GM18867 (cell line): ENCODE measurements around the gene NALCN.

Source experiments
- ATAC-seq: cut with Tn5 transposase; IDR thresholded peaks from one replicate; pipeline ENCODE4 v1.9.1; 2021; ENCODE audit warnings: mild to moderate bottlenecking, moderate library complexity; ENCODE audit not compliant: unreplicated experiment

NALCN gene

DNA sequence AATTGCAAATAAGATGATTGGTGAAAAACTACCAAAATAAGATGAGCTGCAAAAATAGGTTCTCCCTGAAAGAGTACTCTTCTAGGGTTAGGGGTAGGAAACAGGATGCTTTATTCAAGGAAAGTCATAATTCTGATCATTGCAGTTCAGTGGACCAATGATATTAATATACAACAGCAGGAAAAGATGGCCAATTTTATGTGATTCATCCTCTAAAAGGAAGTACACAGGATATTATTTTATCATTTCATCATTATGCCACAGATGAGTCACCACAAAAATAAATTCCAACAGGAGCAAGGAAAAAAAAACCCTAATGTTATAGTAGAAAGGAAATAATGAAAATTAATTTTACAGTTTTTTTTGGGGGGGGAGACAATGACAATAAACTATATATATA, 205.0 kb downstream of the NALCN start:
- ATAC-seq: no peak

DNA sequence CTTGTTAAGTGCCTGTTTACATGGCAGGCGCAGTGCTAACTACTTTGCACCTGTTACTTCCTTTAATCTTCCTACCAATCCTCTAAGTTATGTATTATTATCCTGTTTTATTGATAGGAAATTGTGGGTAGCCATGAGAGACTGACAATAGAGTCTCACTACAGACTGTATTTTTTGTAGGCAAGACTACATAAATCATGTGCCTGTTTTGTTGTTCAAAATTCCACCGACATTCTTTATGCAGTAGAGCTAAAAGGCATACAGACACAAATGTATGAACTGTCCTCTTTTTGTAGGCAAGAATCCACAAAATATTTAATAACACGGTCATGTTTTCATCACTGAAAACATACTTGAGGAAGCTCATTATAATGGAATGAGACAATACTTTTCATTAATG, 205.5 kb downstream of the NALCN start:
- ATAC-seq: no peak

DNA sequence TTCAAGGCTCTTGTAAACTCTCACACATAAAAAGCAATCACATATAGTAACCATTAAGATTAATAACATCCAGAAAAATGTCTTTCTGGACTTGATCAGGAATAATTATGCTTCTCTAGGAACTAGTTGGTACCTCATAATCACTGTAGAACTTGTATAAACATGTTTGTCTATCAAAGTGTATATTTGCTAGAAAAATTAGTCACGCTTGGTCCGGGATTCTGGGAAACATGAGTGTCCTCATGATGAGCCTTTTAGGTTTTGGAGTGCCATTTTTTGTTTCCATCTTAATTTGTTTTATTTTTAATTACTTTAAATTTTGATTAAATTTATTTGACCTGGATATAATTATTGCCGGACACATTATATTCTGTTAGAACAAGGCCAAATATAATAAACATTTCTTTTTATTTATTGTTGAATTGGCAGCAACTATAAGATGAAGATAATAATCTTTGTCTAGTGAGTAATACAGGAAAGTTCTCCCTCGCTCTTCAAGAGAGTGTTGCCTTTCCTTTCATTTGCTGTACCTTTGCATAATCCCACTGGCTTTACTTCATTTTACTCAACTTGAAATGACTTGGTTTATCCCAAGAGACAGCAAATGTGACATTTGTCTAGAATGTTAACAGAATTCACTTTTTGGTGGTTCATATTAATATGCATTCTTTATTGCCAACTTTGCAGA, 207.0 kb downstream of the NALCN start:
- ATAC-seq: no peak

DNA sequence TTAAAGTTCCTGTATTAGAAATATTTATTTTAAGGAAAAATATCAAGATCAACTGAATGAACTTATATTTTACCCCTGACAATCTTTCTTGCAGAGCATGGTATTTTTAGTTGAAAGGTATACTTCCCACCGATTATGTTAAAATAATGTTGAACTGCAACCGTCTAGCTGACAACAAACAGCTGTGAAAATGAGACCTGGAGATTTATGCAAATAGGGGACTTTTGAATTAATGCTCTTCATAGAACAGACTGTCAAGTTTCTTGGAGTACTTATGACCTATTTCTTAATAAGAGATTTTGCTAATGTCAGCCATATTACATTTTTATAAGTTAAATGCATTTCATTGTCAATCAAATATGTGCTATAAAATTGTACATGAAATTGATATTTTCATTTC, 210.9 kb downstream of the NALCN start:
- no peak for ATAC-seq

DNA sequence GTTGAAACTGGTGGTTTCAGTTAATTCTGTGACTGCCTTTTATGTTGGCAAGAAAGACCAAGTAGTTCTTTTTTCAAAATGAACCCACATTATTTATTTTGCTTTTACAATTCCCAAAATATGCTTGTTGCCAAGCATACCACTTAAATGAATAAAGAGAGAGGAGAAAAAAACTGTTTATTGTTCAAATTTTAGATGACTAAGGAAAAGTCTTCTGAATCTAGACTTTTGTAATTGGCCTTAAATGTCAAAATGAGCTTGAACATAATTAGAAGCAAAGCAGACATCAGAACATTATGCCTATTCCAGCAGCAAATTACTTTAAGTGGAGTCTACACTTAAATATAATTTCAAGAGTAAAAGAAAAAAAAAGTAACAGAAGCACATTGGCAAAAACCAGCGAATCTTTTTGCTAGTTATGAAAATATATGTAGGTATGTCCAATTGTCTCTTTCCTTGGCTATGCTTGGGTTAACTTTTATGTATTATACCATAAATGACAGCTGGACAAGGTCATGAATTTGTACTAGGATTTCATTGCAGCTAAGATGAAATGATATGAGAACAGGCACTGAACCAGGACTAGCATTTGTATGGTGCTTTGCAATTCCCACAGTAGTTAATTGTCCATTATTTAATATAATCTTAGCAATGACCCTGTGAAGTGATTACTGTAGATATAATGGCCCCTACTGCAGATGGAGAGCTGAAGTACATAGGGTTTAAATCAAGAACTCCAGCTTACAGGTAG, 211.9 kb downstream of the NALCN start:
- ATAC-seq: no peak

DNA sequence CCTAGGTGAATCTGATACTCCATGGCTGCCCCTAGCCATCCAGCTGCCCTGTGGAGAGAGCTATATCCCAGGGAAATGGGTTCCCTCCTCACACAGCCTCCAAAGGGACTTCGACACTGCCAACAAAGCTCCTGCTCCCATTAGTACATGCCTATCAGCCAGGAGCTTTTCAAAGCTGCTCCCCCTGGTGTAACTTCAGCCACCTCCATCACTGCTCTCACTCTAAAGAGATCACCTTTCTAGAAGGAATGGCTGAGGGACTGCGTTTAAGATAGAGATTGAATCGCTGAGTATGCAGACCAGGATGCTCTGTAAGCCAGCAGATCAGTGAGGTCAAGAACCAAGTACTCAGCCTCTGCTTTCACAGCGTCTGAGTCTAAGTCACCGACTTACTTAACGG, 213.7 kb downstream of the NALCN start:
- no peak for ATAC-seq

DNA sequence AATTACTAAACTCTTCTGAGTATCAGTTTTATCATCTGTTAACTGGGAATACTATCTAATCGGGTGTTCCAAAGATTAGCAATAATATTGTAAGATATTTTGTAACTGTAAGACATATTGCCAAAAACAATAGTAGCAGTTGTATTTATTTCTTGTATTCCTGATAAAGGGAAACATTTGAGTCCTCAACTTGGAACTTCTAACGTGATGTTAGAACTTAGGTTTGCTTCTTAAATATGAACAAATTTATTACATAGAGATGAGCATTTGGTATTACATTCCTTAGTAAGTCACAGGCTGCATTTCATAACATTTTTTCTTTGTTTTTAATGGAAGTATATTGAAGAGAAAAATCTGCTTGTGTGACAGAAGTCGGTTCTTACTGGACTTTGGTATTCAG, 225.3 kb downstream of the NALCN start:
- ATAC-seq: no peak

DNA sequence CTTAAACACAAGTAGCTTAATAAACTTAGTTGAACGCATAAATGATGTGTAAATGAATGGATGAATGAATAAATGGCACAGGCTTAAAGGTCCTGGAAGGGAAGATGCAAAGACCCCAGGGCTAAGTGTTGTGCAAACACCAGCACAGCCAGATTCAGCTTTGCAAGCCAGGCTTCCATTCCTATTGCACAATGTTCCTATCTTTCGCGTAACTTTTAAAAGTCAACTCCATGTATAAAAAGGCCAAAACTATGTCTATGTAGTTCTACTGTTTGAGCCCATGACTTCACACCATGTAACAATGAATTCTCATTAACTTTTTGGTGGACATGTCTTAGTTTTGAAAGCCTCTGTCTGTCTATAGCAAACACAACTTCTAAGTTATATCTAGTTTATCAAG, 226.0 kb downstream of the NALCN start:
- no peak for ATAC-seq

DNA sequence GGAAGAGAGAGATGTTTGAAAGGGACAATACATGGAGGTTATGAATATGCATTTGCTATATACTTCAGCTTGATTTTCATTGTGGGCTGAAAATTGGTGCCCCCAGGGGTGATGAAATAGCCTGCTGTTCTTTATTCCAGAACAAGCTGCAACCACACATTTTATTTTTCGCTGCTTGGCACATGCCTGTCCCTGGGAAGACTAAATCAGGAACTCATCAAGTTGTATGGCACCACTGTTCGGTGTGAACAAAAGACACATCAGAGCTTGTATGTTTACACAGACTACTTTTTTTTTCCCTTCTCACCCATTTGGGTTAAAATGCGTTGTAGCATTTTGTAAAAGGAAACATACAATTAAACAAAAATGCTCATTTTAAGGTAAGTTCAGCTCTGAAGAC, 230.7 kb downstream of the NALCN start:
- no peak for ATAC-seq

DNA sequence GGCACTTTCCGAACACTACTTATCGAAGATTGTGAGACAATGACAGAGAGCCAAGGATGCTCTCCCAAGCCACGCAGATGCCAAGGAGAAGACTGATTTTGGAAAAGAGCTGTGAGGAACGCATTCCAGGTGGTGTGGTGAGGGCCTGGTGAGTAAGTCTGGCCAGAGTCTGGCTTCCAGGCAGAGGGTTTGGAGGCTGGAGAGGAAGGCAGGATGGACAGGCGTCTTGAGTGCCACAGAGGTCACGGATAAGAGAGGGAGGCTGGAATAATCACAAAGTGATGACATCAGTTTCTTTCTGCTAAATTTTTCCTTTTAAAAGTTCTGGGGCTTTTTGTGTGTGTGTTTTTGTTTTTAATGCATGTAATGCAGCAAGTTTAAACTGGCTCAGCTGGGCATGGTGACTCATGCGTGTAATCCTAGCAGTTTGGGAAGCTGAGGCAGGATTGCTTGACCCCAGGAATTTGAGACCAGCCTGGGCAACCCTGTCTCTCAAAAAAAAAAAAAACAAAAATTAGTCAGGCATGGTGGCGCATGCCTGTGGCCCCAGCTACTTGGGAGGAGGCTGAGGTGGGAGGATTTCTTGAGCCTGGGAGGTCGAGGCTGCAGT, 235.1 kb downstream of the NALCN start:
- no peak for ATAC-seq

DNA sequence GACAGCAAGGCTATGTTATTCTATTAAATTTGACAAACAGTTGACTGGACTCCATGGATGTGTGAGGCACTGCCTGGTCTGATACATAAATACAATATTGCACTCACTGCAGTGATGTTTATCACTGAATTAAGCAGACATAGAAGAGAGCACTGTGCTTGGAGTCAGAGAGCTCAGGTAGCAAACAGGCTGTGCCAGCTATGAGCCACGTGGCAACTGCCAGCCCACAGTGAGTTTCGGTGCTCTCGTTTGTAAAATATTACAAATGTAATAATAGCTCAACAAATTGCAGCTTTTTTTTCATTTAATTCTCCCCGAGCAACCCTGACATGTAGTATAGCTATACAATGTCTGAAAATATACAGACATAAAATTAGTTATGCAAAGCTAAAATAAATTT, 237.3 kb downstream of the NALCN start:
- no peak for ATAC-seq

DNA sequence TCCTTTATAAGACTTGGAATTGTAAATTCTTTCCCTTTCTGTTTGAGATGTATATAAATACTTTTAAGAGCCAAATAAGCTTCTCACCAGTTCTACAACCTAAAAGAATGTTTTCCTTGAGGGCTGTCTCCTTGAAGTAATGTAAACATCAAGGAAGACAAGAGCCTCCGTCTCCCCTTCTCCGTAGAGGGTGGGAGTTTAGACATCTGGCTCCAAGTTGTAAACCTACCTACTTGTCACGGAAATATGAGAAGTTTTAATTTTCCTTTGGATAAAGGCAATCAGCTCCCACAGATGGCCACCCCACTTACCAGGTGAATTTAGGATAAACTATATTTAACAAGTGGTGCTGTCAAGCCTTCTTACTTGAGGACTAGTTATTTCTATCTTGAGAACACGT, 237.9 kb downstream of the NALCN start:
- no peak for ATAC-seq

DNA sequence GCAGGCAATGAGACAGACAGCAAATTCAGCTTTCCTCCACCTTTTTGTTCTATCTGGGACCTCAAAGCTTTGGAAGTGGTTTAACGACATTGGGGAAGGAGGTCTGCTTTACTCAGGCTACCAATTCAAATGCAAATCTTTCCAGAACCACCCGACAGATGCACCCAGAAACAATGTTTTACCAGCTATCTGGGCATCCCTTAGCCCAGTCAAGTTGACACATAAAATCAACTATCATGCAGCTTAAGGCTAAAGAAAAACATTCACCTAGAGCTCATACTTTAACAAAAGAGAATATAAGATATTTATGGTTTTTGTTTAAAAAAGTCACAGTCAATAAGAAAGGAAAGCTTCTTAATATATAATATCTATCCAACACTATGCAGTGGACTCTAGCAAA, 246.0 kb downstream of the NALCN start:
- no peak for ATAC-seq

DNA sequence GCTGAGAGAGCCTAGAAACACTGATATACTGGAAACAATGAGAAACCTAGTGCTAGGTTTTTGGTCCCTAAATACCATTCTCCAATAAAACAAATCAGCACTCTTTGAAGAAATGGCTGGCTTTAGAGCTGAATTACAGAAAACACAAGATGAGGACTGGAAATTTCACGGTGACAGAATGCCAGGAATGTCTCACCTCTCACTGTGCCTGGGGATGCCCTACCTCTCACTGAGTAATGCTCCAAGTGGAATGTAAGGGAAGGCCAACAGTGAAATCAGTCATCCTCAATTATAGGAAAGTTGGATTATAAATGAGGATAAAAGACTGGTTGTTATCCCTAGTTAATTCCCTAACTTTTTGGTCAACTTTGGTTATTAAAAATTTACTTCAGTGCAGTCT, 259.0 kb downstream of the NALCN start:
- no peak for ATAC-seq

DNA sequence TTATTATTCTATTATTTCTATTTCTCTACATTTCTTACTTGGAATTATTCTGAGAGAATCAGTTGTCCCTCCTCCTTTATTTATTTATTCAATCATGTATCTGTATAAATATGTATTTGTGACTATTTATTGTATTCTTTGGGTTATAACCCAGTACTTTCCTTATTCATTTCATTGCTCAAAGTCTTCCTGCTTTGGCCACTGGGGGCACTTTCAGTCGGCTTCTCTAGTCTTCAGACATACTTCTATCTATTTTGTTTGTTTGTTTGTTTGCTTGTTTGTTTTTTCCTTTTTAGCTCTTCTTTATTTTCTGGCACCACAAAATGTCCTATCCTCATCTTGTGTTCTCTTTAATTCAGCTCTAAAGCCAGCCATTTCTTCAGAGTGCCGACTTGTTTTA, 260.4 kb downstream of the NALCN start:
- peak; percentile 70 for ATAC-seq

DNA sequence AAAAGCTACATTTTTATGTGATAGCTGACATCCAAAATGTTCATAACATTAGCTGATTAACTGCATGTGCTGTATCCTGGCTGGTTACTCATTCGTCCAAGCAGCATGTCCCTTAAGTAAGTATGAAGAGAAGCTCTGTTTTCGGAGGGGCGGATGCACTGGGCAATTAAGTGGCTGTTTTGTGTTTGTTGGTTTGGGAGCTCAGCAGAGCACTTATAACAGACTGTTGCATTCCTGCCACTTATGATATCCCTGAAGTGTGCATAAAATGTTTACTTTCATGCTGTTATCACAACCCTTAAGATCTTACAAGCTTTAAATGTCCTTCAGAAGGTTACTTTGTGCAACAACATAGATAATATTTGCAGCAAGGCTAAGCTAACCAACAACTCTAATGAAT, 264.1 kb downstream of the NALCN start:
- ATAC-seq: no peak

DNA sequence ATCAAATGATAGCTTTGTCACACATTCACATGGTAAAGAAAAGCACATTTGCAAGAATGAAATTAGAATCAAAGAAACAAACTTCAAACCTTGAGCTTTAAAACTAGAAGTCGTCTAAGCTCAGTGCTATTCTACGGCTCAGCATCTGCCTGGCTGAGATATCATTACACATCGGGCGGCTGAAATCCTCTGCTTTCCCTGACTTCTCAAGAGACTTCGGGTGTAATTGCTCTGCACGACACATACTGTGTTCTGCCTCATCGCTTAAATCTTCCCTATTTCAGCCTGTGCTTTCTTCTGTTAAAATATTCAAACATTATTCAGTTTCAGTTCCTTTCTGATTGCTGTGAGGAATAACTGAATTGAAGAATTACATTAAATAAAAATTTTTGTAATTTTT, 265.3 kb downstream of the NALCN start:
- ATAC-seq: no peak

DNA sequence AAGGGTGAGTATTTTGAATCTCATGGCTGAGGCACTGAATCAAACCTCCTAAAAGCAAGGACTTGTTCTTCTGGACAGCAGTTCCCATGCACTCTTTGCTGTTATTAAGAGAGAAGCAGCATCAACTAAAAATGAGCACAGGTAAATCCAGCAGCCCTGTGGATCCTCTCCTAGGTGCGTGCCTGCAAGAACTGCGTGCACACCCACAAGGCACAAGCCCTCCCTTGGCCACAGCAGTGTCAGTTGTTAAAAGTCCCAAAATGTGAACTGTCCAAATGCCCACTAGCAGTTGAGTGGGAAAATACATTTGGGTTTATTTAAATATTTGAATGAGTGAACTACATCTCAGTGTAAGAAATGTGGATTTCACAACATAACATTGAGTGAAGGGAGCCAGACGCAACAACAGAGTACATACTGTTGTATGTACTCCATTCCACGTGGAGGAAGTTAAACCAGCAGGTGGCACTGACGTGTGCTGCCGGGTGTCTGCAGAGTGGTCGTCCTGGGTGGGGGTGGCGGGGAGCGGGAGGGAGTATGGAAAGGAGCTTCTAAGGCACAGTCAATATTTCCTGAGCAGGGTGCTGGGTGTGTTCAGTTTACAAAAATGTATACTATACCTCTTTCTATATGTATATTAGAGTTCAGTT, 266.4 kb downstream of the NALCN start:
- no peak for ATAC-seq

DNA sequence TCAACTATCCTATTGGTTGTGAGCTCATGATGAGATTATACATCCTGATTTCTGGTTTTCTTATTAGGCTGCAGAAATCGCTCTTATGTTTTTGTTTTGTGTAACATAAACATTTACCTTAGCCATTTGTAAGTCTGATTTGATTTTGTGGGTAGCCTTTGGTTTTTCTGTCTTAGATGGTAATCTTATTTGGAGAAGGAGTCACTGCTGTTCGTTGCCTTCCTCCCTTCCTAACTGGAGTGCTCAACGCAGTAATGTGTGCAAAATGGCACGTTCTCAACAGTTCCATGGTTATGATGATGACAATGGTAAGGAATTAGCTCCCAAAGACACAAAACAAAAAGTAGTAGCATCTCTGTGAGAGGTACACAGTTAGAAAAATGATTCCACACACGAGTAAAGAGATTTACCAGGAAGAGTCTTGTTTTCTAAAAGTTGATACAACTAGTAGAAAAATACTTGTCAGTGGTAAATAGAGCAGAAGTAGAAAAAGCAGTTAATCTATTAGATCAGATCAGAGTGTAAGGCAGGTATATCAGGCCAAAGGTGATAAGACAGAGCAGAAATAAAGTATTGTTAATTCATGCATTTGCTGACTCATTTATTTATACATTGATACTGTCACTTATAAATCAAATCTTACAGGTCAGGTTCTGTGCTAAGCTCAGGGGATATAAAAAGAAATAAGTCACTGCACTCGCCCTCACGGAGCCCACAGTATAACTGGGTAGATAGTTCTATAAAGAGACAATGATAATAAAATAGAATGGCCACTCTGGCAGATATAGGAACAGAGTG, 270.0 kb downstream of the NALCN start:
- ATAC-seq: no peak

DNA sequence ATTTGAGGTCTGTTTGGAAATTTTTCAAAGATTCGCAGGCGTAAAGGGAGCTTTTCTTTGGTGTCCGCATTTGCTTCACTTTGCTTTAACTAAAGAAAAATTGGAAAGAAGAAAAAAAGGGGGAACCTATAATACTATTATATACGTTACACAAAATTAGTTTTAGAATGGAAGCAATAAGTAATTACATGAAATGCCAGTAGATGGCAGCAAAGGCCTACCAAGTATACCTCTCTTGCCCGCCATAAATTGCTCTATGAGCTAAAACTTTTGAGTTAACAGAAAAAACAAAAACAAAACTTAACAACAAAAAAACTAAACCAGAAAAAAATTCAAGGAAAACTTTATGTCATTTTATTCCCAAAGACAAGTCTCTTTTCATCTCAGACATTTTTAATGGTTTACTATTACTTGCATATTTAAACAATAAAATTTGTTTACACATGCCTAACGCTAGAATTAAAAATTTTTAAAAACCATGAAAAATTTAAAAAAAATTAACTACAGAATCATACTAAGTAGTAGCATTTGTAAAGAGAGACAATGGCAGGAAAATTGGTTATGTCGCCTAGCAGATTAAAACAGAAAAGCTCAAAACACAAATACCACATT, 271.4 kb downstream of the NALCN start:
- ATAC-seq: peak; percentile 82

DNA sequence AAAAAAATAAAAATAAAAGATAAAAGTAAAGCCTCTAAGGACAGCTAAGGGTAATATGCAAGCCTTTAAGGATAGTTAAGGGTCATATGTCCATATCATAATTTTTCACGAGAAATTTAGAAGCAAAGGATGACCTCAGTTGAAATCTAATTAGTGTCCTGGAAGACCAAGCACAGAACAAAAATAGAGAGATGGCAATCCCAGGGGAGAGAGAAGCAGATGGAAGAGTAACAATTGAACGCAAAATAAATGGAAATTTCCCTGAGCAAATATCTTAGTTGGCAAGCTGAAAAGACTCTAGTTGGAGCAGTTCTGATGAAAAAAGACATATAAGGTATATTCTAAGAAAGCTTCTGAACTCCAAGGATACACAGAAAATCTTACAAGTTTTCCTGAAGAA, 275.4 kb downstream of the NALCN start:
- ATAC-seq: no peak
